ENCODE data around the gene BFSP2. TPM values are rescaled to one million over a fixed set of nuclear protein-coding genes. Genes with fewer than 3 reads are reported as not detected.

BFSP2 gene
- total RNA-seq, 1 experiment from 2014 or later: not detected

GRCh38 chr3:133447750-133448477, 48.1 kb downstream of the BFSP2 start:
- ChIA-PET CTCF (interaction anchor here (0.8 to 1.8 kb wide), 5 partner anchors 9 to 721 kb away, joined by 3 to 11 read pairs (median 4); no protein-coding TSS in a partner anchor), POLR2A (no interaction called here)
- no peak overlapping the region for H3K4me3 Mint-ChIP-seq (ENCODE audit: unreplicated experiment)
- intact Hi-C loops (cut with micrococcal nuclease): loop anchor here (10.0 kb wide), 1 partner anchor 357 kb away; the partner anchor contains the start of gene SRPRB
- no TSS peak for BruUV-seq (replicated peaks)
- H3K27me3 Mint-ChIP-seq (ENCODE audit: insufficient read depth, unreplicated experiment): peaks cover 12% of the 10 kb centered on the region
- no peak overlapping the region for H3K27ac Mint-ChIP-seq (ENCODE audit: low read depth, unreplicated experiment)
- no peaks in the 10 kb centered on the region for H3K36me3 Mint-ChIP-seq (ENCODE audit: insufficient read depth, unreplicated experiment)
- DNase-seq (ENCODE audit: unreplicated experiment): no peak
- peaks cover 15% of the 10 kb centered on the region for H3K4me1 Mint-ChIP-seq (ENCODE audit: insufficient read depth, unreplicated experiment)
- no peak for TF ChIP-seq CTCF (IDR thresholded peaks at IDR 0.05; ENCODE audit: unreplicated experiment)
- H3K9me3 Mint-ChIP-seq (ENCODE audit: unreplicated experiment): no peaks in the 10 kb centered on the region

- Mint-ChIP-seq H3K9me3 (ENCODE audit: unreplicated experiment) (no peaks in the 10 kb centered on the region), H3K27ac (ENCODE audit: low read depth, unreplicated experiment) (no peak overlapping the region), H3K4me1 (ENCODE audit: insufficient read depth, unreplicated experiment) (peaks cover 12% of the 10 kb centered on the region), H3K4me3 (ENCODE audit: unreplicated experiment) (no peak overlapping the region), H3K27me3 (ENCODE audit: insufficient read depth, unreplicated experiment) (peaks cover 12% of the 10 kb centered on the region), H3K36me3 (ENCODE audit: insufficient read depth, unreplicated experiment) (no peaks in the 10 kb centered on the region)
- ChIA-PET CTCF (interaction anchor here (1.1 to 1.5 kb wide), 2 partner anchors 11 to 717 kb away, joined by 3 to 4 read pairs; no protein-coding TSS in a partner anchor), POLR2A (interaction anchor here (0.6 kb wide), 1 partner anchor 88 kb away, joined by 3 read pairs; no protein-coding TSS in a partner anchor)
- DNase-seq (ENCODE audit: unreplicated experiment): no peak
- TF ChIP-seq CTCF (IDR thresholded peaks at IDR 0.05; ENCODE audit: unreplicated experiment): no peak
- intact Hi-C loops (cut with micrococcal nuclease): loop anchor here (10.0 kb wide), 1 partner anchor 356 kb away; the partner anchor contains the start of gene SRPRB
- no TSS peak for BruUV-seq (replicated peaks)
Observed at GRCh38 chr3:133448478-133449122, 48.7 kb downstream of the BFSP2 start.

- Mint-ChIP-seq H3K36me3 (ENCODE audit: insufficient read depth, unreplicated experiment) (no peaks in the 10 kb centered on the region), H3K4me3 (ENCODE audit: unreplicated experiment) (no peak overlapping the region), H3K27me3 (ENCODE audit: insufficient read depth, unreplicated experiment) (peaks cover 12% of the 10 kb centered on the region), H3K27ac (ENCODE audit: low read depth, unreplicated experiment) (no peak overlapping the region), H3K4me1 (ENCODE audit: insufficient read depth, unreplicated experiment) (no peaks in the 10 kb centered on the region), H3K9me3 (ENCODE audit: unreplicated experiment) (no peaks in the 10 kb centered on the region)
- intact Hi-C loops (cut with micrococcal nuclease): no loop called here
- no peak for TF ChIP-seq CTCF (IDR thresholded peaks at IDR 0.05; ENCODE audit: unreplicated experiment)
- no peak for DNase-seq (ENCODE audit: unreplicated experiment)
- POLR2A ChIA-PET: interaction anchor here (0.6 to 1.3 kb wide), 3 partner anchors 8 to 118 kb away, joined by 3 to 4 read pairs (median 3); no protein-coding TSS in a partner anchor
- BruUV-seq (replicated peaks): no TSS peak
- CTCF ChIA-PET: interaction anchor here (1.5 to 2.0 kb wide), 2 partner anchors 14 to 127 kb away, joined by 3 to 10 read pairs; no protein-coding TSS in a partner anchor
Observed at GRCh38 chr3:133451309-133451708, 51.5 kb downstream of the BFSP2 start.

Measured in MCF 10A (cell line).